HG02973 (cell line): ENCODE measurements around the gene CDKN1C.

ENCODE experiments used
- ATAC-seq: cut with Tn5 transposase; IDR thresholded peaks from one replicate; pipeline ENCODE4 v1.9.1; 2021; ENCODE audit warnings: moderate library complexity; ENCODE audit not compliant: unreplicated experiment

The CDKN1C gene

DNA sequence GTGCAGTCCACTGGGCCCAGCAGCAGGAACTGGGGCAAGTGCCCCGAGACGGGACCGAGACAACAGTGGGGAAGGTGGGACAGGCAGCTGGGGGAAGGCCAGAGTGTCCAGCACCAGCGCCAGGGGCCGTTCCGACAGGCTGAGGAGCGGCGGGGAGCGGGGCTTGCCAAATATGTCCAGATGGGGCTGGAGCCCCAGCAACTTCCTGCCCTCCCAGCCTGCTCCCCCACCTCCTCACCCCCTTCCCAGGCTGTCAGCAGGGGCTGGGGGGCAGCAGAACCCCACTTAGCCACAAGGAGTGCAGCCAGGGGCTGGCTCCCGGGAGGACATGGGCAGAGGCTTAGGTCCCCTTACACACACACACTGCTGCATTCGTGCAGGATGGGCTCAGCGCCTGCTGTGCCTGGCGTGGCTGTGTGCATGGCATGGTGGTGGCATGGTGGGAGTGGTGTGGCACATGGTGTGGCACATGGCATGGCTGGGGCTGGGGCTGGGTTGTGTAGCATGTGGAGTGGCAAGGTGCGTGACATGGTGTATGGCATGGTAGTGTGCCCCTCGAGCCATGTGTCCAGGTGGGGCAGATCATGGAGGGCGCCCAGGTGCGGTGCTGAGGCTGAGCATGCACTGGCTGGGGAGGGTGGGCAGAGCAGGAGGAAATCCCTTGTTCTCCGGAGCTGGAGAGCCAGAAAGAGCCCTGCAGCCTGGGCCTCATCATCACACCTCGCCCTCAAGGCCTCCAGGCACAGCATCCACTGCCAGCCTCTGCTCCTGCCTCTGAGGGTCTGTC, 51.7 kb downstream of the CDKN1C start:
- ATAC-seq: no peak
